HG03159 (cell line): ENCODE data around the gene CDK11A.

Experiments used
- ATAC-seq: cut with Tn5 transposase; IDR thresholded peaks from one replicate; pipeline ENCODE4 v1.9.1; 2021; ENCODE audit warnings: mild to moderate bottlenecking, moderate library complexity; ENCODE audit not compliant: unreplicated experiment

The CDK11A gene

GRCh38 chr1:1724035-1724864 is at the start of gene CDK11A:
Gene CDK11A, minus strand, starts transcription at chr1:1724357. Its CDS starts 1,539 bp downstream, at chr1:1722818.
- ATAC-seq, result peak; percentile 94

- ATAC-seq, result no peak
Observed at GRCh38 chr1:1773874-1774273, 49.7 kb upstream of the CDK11A start.

- ATAC-seq, result no peak
Observed at GRCh38 chr1:1771096-1771495, 46.9 kb upstream of the CDK11A start.

GRCh38 chr1:1770102-1770501 is 45.9 kb upstream of the CDK11A start:
- no peak for ATAC-seq

GRCh38 chr1:1768249-1768992 is 44.3 kb upstream of the CDK11A start:
- ATAC-seq, result no peak

GRCh38 chr1:1764876-1765470 is 40.8 kb upstream of the CDK11A start:
- ATAC-seq, result no peak

- no peak for ATAC-seq
Observed at GRCh38 chr1:1763657-1764621, 39.8 kb upstream of the CDK11A start.

- no peak for ATAC-seq
Observed at GRCh38 chr1:1761504-1762376, 37.6 kb upstream of the CDK11A start.

- ATAC-seq, result no peak
Observed at GRCh38 chr1:1760715-1761114, 36.6 kb upstream of the CDK11A start.

- ATAC-seq, result no peak
Observed at GRCh38 chr1:1760345-1760650, 36.1 kb upstream of the CDK11A start.

- no peak for ATAC-seq
Observed at GRCh38 chr1:1759456-1760344, 35.5 kb upstream of the CDK11A start.

- no peak for ATAC-seq
Observed at GRCh38 chr1:1758692-1759455, 34.7 kb upstream of the CDK11A start.

- no peak for ATAC-seq
Observed at GRCh38 chr1:1758059-1758621, 34.0 kb upstream of the CDK11A start.

- ATAC-seq, result no peak
Observed at GRCh38 chr1:1757422-1758058, 33.4 kb upstream of the CDK11A start.

GRCh38 chr1:1756661-1757421 is 32.7 kb upstream of the CDK11A start:
- no peak for ATAC-seq

GRCh38 chr1:1755852-1756251 is 31.7 kb upstream of the CDK11A start:
- no peak for ATAC-seq

GRCh38 chr1:1755426-1755825 is 31.3 kb upstream of the CDK11A start:
- ATAC-seq, result no peak
